HG02938 (cell line): ENCODE data around the gene IL13RA1.
"Not testable (repeated sequence)": the region's sequence is repeated elsewhere in the genome, so short reads cannot be mapped to it uniquely, and the experiment has no call there.

Experiments used
- ATAC-seq: cut with Tn5 transposase; IDR thresholded peaks from one replicate; pipeline ENCODE4 v1.9.1; 2021; ENCODE audit warnings: mild to moderate bottlenecking, moderate library complexity; ENCODE audit not compliant: unreplicated experiment

IL13RA1 gene

DNA sequence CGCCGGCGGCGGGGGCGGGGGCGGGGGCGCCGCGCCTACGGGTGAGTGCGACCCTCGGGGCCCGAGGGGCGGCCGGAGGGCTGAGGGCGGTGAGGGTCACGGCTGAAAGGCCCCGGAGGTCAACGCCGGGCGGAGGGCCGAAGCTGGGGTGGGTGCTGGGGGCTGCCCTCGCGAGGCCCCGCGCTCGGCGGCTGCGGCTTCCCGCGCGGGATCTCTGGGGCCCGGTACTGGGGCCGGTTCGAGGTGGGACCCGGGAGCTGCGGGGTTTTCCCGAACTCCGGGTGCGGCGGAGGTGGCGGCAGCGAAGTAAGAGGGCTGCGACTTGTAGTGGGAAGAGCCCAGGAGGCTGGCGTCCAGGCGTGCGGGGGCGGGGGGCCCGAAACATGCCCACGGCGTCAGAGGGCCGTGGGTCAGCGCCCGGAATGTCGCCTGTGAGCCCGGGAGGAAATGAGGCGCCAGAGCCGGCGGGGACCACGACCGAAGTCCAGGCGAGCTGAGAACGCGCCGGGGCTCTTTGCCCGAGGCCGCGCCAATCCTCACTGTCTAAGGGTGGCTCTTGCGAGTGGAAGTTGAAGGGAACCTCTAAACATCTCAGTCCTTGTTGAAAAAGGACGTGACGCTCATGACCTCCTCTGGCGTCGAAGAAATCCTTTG lies 407 bp downstream of the IL13RA1 start:
- ATAC-seq: no peak

GRCh38 chrX:118729042-118729652 lies 1.7 kb downstream of the IL13RA1 start:
- ATAC-seq: no peak

DNA sequence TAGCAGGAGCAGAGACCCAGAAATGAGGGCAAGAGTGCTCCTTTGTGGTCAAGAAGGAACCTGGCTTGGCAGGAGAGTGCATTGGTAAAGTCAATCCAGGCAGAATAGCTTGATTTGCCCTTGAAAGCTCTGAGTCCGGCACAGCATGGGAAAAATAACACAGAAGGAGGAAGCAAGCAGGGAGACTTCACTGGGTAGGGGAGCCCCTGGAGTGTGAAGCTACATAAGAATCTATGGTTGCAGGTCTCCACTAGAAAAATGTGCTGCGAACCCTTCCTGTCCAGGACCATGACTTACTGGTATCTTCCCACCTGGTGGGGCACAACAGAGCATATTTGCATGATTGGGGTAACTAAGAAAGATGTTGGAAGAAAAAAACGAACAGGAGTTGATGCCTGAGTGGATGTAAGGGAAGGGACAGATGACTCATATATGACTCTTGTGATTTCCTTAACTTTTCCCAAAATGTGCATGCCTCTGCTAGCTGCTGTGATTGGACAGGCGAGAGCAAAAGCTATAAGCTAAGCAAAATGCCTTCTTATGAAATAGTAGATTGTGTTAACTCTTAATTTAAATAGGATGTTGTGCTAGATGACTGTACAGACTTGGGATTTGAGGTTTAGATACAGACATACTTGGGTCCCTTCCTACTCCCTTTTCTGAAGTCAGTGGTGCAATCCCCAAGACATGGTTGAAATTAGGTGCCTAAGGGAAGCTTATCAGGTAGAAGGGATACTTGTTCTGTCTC lies 3.3 kb downstream of the IL13RA1 start:
- ATAC-seq: no peak

GRCh38 chrX:118732551-118732950 lies 5.1 kb downstream of the IL13RA1 start:
- not testable (repeated sequence) for ATAC-seq

DNA sequence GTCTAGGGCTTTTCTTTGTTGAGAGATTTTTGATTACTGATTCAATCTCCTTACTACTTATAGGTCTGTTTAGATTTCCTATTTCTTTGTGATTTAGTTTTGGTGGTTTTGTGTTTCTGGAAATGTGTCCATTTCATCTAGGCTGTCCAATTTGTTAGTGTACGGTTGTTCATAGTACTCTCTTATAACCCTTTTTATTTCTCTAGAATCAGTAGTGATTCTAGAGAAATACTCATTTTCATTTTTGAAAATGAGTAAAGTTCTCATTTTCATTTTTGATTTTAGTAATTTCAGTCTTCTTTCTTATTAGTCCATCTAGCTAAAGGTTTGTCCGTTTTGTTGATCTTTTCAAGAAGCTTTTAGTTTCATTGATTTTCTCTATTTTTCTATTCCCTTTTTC lies 7.5 kb downstream of the IL13RA1 start:
- peak; percentile 52 for ATAC-seq

- ATAC-seq: peak; percentile 77
These were observed 9.1 kb downstream of the IL13RA1 start for GRCh38 chrX:118736394-118737010.

DNA sequence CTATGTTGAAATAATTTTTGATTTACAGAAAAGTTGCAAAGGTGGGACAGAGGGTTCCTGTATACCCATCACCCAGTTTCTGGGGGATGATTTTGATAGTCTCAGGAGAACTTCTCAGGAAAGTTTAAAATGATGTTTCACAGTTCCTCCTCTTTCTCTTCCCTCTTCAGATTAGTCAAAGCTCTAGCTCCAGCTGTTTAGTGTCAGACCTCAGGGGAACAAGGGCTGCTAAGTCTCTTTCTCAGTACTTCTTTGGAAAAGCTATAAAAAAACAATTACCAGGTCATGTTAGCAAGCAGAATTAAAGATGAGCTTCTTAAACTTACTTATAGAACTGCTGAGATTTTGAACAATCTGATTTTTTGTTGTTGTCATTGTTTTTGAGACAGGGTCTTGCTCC lies 12.2 kb downstream of the IL13RA1 start:
- no peak for ATAC-seq

DNA sequence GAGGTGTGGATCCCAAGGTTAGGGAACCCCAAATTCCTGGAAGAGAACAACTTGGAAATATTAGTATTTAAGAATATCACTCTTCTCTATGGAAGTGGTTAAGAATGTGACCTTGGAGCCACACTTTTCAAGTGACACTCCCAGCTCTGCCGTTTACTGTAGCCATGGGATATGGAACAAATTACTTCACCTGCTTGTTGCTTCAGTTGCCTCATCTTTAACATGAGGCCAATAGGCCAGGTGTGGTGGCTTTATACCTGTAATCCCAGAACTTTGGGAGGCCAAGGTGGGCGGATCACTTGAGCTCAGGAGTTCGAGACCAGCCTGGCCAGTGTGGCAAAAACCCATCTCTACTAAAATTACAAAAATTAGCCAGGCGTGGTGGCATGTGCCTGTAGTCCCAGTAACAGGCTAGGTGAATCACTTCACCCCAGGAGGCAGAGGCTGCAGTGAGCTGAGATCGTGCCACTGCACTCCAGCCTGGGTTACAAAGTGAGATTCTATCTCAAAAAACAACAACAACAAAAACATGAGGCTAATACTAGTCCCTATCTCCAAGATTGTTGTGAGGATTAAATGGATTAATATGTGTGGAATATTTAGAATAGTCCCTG lies 13.0 kb downstream of the IL13RA1 start:
- ATAC-seq: no peak

DNA sequence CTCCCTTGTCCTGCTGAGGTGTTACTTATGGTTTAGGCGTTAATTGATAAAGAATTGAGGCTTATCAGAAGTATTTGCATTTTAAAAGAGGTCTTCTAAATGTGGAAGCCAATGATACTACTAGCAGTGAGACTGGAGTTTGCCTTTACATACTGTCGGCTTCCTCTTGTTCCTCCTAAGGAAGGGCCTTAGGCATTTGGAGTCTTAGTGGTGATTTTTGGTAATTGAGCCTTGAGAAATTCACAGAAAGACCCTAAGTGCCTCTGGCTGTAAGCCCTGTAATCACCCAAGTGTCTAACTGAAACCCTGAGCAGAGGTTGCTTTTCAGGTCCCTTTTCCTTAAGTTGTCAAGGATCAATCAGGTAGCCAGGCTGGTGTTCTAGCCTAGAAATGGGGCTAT lies 14.8 kb downstream of the IL13RA1 start:
- no peak for ATAC-seq

- no peak for ATAC-seq
These were observed 18.2 kb downstream of the IL13RA1 start for GRCh38 chrX:118745570-118745969.

GRCh38 chrX:118751950-118752783 lies 24.8 kb downstream of the IL13RA1 start:
- peak; percentile 85 for ATAC-seq

GRCh38 chrX:118755633-118756032 lies 28.2 kb downstream of the IL13RA1 start:
- ATAC-seq: no peak

DNA sequence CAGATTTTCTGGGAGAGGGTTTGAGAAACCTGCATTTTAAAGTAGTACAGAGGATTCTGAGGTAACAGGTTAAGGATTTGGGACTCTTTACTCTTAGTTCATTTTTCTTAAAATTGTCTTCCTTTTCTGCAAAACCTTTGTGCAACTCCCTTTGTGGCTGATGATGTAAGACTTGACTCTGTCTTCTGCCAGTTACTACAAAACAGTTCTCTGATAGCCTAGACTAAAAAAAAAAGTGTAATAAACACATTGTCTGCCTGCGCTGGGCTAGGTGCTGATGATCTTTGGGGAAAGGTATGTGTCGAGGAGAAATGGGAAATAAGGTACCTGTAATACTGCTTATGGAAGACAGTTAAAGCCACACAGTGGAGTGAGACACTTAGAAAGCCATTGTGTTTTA lies 28.7 kb downstream of the IL13RA1 start:
- ATAC-seq: no peak

DNA sequence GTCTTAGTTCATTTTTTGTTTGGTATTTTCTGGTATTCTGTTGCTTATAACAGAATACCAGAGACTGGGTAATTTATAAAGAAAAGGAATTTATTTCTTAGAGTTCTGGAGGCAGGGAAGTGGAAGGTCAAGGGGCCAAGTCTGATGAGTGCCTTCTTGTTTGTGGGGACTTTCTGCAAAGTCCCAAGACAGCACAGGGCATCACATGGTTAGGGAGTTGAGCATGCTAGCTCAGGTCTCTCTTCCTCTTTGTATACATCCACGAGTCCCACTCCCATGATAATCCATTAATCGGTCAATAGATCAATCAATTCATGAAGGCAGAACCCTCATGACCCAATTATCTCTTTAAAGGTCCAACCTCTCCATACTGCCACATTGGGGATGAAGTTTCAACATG lies 31.1 kb downstream of the IL13RA1 start:
- no peak for ATAC-seq

- ATAC-seq: no peak
These were observed 32.6 kb downstream of the IL13RA1 start for GRCh38 chrX:118760025-118760424.

DNA sequence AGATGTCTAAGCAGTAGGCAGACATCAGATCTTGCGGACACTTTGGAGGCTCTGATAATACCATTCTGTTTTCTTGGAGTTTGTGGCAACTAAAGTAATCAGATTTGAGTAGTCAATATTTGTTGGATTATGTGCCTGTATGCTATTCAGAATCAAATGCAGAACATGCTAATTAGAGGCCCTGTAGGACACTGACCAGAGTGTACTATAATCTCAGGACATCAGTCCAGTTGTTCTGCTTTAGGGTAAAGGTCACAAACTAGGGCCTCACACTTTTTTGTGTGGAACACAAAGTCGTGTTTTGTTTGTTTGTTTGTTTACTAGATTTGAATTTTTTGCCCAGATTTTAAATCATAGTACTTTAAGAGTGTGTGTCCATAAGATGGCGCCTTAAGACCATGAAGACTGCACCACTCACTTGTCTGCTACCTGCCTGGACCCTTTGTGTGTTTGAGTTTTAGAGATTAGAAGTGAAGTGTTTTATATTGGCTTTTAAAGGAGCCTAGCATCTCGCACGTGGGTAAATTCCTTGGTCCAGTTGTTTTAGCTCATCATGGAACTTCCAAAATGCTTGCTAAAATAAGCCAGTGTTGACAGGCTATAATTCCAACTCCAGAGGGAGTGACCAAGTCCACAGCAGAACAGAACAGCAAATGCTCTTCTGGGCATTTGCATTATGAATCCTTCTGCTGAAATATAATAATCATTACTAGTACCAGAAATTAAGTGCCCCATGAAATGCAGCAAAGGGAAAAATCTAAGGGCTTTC lies 34.7 kb downstream of the IL13RA1 start:
- no peak for ATAC-seq

- ATAC-seq: no peak
These were observed 36.1 kb downstream of the IL13RA1 start for GRCh38 chrX:118763489-118763888.

DNA sequence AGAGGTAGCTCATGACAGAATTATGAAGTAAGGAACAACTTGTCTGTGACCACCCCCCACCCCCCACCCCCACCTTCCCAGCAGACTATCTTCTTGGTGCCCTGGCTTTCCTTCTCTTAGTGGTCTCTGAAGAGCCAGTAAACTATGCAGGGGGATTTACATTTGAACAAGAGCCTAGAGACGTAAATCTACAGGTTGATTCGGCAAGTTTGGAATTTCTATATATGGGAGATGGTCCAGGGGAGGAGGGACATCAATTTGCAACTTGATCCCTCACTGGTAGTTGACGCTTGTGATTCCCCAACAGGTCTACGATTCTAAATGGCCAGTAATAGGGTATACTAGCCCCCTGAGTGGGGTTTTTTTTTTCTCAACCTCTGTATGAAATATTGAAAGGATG lies 36.7 kb downstream of the IL13RA1 start:
- ATAC-seq: no peak

DNA sequence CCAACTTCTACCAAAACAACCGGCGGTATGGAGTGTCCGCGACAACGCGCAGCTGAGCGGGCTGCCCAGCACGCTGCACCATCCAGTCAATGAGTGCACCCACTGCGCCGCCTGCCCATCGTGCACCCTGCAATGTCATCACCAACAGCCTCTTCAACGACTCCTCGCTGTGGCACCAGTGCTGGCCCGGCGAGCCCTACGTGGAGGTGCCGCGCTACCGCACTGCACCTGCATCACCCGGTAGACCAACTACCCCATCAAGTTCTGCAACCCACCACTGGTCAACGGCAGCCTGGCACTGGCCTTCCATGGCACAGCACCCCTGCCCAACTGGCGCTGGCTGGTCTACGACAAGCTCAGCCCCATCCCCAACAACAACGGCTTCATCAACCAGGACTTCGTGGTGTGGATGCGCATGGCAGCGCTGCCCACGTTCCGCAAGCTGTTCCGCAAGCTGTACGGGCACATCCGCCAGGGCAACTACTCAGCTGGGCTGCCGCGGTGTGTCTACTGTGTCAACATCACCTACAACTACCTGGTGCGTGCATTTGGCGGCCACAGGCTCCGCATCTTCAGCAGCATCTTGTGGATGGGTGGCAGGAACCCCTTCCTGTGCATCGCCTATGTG lies 42.8 kb downstream of the IL13RA1 start:
- ATAC-seq: no peak
